NOMO-1 (cell line): Measurements from ENCODE around the gene SF3A2.
"Not testable (repeated sequence)": the region's sequence is repeated elsewhere in the genome, so short reads cannot be mapped to it uniquely, and the experiment has no call there.

Experiments used
- DNase-seq, 2 experiments: peaks; one replicate each; lab custom pipeline; 2025; ENCODE audit not compliant: unreplicated experiment in 2 of 2; lab: John Stamatoyannopoulos, UW

SF3A2 gene

GRCh38 chr19:2271234-2272103 is 34.8 kb downstream of the SF3A2 start:
- DNase-seq: peak in 1 of 2 experiments; percentile 28

DNA sequence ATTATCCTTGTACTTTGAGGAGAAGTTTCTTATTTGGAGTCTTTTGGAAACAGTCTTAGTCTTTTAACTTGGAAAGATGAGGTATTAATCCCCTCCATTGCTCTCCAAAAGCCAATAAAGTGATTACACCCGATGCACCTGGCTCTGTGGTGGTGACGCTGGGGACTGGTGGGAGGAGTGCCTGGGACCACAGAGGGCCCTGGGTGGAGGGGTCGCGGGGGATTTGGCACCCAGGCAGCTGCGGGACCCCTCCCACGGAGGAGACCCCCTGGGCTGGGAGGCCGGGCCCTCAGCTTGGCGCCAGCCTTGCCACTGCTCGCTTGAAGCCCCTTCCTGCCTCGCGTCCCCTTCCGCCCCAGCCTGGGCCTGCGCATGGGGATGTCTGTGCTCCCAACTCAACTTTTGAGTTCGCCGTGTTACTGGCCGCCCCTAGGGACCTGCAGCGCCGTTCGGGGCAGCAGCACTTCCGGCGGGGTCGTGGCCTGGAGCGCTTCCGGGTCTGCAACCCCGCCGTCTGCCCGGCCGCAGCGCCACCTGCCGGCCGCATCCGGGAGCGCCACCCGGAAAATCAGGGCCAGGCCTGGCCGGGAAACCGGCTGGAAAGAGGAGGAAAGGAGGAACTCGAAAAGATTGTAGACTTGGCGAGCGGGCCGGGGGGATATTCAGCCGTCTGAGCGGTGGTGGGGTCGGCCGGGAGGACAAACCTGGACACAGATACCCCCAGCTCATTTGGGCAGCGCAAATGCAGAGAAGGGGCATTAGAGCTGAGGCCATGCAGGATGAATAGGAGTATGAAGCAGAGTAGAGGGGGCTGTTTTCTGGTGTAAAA is 36.9 kb downstream of the SF3A2 start:
- peak; percentile 75 to 87 for DNase-seq

- DNase-seq: no peak
Measured at GRCh38 chr19:2274185-2274711, 37.6 kb downstream of the SF3A2 start.

GRCh38 chr19:2274931-2275535 is 38.4 kb downstream of the SF3A2 start:
- DNase-seq: peak; percentile 55 to 60

DNA sequence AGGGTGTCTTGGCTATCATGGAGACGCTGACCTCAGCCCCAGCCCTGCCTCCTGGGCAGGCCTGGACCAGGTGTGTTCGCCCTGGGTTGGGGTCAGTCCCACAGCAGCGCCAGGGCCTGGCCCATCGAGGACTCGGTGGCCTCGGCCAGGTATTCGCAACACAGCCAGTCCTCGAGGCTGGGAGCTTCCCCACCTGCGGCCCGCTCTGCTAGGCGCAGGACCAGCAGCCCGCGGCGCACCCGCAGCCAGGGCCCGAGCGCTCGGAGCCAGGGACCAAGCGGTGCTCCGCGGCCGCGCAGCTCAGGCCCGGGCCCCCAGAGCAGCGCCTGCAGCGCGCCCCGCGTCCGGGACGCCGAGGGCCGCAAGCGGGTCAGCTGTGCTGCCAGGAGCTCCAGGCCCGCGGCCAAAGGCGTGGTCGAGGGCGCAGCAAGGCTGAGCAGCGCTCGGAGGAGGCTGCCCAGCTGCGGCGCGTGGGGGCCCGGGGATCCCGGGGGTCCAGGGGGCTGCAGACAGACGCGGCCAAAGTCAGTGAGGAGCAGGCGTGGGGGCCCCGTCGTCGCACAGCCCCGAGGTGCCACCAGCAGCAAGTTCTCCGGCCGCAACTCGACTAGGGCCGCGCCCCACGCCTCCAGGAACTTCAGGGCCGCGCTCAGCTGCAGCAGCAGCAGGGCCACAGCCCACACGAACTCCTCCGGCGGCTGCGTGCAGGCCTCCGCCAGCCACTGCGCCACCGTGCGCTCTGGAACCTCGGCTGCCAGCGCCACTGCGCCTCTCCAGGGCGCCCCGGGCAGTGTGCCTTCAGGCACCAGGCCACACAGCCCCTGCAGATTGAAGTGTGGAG is 39.2 kb downstream of the SF3A2 start:
- DNase-seq: no peak

GRCh38 chr19:2276429-2276986 is 39.9 kb downstream of the SF3A2 start:
- no peak for DNase-seq

GRCh38 chr19:2277138-2277537 is 40.5 kb downstream of the SF3A2 start:
- no peak for DNase-seq

GRCh38 chr19:2278459-2279158 is 42.0 kb downstream of the SF3A2 start:
- DNase-seq: no peak

GRCh38 chr19:2280633-2281264 is 44.1 kb downstream of the SF3A2 start:
- no peak for DNase-seq

- not testable (repeated sequence) for DNase-seq
Measured at GRCh38 chr19:2281265-2282061, 44.8 kb downstream of the SF3A2 start.

DNA sequence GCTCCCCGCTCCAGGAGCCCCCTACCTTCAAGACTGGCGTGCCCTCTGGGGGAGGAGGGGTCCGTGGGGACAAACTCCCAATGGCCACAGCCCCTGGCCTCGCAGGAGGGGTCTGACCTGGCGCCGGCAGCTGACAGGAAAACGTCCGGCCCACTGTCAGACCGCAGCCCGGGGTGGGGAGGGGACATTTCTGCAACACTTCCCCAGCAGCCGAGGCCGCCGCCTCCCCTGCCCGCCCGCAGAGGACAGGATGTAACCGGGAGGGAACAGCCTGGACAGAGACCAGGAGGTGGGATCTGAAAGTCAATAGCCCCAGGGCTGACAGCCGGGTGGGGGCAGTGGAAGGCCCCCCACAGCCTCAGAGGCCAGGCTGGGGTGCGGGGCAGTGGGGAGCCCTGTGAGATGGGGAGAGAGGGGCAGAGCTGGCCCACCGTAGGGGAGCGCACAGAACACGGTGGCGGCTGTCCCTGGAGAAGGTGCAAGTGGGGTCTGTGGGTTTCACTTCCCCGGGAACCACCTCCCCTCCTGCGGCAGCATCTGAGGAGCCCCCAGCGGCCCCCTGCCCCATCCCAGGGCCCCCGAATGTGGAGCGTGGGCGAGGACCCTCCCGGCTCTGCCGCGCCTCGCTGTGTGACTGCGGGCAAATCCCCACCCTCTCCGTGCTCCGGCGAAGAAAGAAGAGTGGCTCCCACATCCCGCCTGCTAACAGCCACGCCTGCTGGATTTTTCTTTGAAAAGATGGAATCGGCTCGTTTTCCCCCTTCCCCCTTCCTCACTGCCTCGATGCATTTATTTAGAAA is 45.6 kb downstream of the SF3A2 start, which contains the start of gene PEAK3:
PEAK3 (minus strand) TSS at position 114 of the 800 bp plus-strand sequence. CDS start 1,244 bp downstream, outside the sequence.
- peak; percentile 57 to 81 for DNase-seq

GRCh38 chr19:2282862-2283237 is 46.2 kb downstream of the SF3A2 start:
- no peak for DNase-seq

DNA sequence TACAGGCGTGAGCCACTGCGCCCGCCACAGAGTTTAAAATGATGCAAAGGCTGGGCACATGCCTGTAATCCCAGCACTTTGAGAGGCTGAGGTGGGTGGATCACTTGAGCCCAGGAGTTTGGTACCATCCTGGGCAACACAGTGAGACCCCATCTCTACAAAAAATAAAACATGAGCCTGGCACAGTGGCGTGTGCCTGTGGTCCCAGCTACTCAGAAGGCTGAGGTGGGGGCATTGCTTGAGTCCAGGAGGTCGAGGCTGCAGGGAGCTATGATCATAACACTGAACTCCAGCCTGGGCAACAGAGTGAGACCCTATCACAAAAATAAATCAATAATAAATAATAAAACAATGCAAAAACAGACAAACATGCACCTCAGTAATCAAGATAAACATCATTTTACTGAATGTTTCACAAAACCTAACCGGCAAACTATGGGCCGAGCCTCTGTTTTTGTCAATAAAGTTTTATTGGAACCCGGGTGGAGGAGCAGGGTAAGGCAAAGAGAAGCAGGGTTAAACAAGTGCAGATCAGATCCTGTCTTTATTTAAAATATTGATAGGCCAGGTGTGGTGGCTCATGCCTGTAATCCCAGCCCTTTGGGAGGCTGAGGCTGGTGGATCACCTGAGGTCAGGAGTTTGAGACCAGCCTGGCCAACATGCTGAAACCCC is 47.3 kb downstream of the SF3A2 start:
- DNase-seq: no peak

DNA sequence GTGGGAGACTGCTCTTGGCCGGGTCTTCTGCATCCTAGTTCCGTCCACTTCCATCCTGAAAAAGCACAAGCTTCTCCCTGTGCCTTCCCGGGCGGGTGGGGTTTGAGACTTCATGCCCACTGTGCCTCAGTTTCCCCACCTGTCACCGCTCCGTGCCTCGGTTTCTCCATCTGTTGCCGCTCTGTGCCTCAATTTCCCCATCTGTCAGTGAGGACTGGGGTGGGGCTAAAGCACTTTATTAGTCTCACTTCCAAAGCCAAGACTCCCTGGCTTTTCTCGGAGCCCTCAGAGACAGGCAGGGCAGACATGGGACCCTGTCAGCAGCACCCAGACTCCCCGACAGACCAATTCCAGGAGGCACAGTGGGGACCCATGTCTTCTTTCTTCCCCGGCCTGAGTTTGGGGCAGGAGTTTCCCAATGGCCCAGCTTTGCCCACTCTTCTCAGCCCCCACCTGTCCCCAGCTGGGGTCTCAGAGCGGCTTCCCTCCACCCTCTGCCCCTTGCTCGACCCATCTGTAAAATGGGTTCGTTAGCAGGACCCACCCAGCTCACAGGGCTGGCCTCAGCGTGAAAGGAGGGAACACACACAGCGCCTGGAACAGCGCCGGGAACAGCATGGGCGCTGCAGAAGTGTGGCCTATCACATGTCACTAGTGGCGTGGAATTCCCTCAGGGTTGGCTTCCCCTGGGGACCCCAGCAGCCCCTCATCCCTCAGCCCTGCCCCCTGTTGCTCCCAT is 49.9 kb downstream of the SF3A2 start:
- DNase-seq: no peak

DNA sequence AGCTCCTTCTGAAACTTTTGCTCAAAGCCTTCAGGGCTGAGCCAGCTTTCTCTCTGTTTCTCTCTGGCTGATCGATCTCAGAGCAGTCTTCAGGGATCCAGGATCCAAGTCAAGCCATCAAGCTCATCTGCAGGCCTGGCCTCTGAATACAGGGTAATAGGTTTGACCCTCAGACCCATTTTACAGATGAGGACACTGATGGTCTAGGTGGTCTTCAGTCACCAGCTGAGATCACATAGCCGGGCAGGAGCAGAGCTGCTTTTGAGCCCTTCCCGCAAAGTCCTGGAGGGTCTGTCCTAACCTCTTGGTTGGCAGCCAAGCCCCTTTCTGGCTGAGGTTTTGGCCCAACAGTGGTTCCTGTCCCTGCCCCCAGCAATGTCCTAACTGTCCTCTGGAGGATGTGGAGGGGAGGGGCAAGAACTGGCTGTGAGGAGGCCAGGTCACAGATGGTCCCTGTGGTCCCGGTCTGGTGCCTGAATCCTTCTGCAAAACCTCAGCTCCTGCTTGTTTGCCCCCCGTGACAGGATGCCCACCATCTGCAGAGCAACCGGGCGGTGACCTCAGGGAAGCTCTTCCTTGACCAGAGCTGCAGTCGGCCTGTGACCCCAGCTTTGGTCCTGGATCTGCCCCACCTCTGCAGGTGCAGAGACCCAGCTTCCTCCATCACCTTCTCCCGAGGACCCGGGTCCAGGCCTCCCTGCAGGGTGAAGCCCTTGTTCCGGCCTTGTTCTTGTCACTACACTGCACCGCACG is 51.1 kb downstream of the SF3A2 start:
- DNase-seq: peak in 1 of 2 experiments; percentile 36
